A549 (cell line): ENCODE data around the gene AHCY.

ENCODE experiments used
- BCL3 ChIP-seq: fragments of >200 bp; sonication (Bioruptor Twin); formaldehyde crosslinking; IDR thresholded peaks from 3 replicates; pipeline ENCODE4 v1.6.1; 2016
- ESRRA ChIP-seq: fragments of 150-350 bp; IDR thresholded peaks from 2 replicates; pipeline ENCODE4 v1.6.1; 2014; ENCODE audit warnings: mild to moderate bottlenecking, low read length, borderline replicate concordance
- KDM1A ChIP-seq: fragments of 200-600 bp; sonication (generic); IDR thresholded peaks from 2 replicates; pipeline ENCODE4 v1.6.1; 2016; ENCODE audit warnings: low read depth, mild to moderate bottlenecking
- MAX ChIP-seq: IDR thresholded peaks from 2 replicates; pipeline ENCODE4 v1.6.1; 2012
- TF ChIP-seq, protein P1 (sequence below): fragments of >200 bp; sonication (Bioruptor Twin); formaldehyde crosslinking; IDR thresholded peaks from 3 replicates; pipeline ENCODE4 v1.5.1; 2016

DNA sequence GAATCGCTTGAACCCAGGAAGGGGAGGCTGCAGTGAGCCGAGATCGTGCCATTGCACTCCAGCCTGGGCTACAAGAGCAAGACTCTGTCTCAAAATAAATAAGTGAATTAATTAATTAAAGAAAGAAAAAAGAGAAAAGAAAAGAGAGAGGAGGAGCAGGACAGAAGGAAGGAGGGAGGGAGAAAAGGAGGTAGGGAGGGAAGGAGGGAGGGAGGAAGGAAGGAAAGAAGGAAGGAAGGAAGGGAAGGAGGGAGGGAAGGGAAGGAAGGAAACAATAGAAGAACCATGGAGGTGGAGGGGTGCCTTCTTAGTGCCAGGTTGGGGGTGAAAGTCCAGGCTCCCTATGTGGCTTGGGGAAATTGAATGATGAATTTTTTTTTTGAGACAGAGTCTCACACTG is 6.5 kb upstream of the AHCY start:
- TF ChIP-seq ESRRA (no peak), MAX (no peak), BCL3 (no peak), KDM1A (no peak)
- TF ChIP-seq, protein P1, sequence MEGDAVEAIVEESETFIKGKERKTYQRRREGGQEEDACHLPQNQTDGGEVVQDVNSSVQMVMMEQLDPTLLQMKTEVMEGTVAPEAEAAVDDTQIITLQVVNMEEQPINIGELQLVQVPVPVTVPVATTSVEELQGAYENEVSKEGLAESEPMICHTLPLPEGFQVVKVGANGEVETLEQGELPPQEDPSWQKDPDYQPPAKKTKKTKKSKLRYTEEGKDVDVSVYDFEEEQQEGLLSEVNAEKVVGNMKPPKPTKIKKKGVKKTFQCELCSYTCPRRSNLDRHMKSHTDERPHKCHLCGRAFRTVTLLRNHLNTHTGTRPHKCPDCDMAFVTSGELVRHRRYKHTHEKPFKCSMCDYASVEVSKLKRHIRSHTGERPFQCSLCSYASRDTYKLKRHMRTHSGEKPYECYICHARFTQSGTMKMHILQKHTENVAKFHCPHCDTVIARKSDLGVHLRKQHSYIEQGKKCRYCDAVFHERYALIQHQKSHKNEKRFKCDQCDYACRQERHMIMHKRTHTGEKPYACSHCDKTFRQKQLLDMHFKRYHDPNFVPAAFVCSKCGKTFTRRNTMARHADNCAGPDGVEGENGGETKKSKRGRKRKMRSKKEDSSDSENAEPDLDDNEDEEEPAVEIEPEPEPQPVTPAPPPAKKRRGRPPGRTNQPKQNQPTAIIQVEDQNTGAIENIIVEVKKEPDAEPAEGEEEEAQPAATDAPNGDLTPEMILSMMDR: no peak
